Lung (tissue), 12 donors: ENCODE results near the gene GPC2. TPM values are rescaled to one million over a fixed set of nuclear protein-coding genes. Genes with fewer than 3 reads are reported as not detected.
"Not testable (repeated sequence)": the region's sequence is repeated elsewhere in the genome, so short reads cannot be mapped to it uniquely, and the experiment has no call there.

Experiments used
- ATAC-seq: fragments of 200-7000 bp; cut with Tn5 transposase; one replicate; pipeline ENCODE4 v1.9.1; 2020; ENCODE audit warnings: moderate number of reproducible peaks; ENCODE audit not compliant: insufficient read depth, low FRiP score
- DNase-seq, 3 donors: peaks; one replicate each; pipeline ENCODE4 v3.0.0-alpha.2; 2013 to 2017
- H3K27ac ChIP-seq, 2 donors: one replicate each; pipeline ENCODE4 v1.5.1; 2013; ENCODE audit warnings: mild to moderate bottlenecking in 2 of 2, moderate library complexity in 2 of 2, control low read depth in 1 of 2, inconsistent platforms in 1 of 2, low read depth in 1 of 2, low read length in 1 of 2
- H3K27me3 ChIP-seq, 3 donors: one replicate each; pipeline ENCODE4 v1.5.1; 2013; ENCODE audit warnings: low read length in 2 of 3; ENCODE audit not compliant: control insufficient read depth in 3 of 3, insufficient read depth in 3 of 3
- H3K36me3 ChIP-seq, 4 donors: one replicate each; pipeline ENCODE4 v1.5.1; 2013; ENCODE audit warnings: low read length in 4 of 4, mild to moderate bottlenecking in 1 of 4, moderate library complexity in 1 of 4; ENCODE audit not compliant: control insufficient read depth in 4 of 4, insufficient read depth in 4 of 4
- H3K4me1 ChIP-seq, 5 donors: one replicate each; pipeline ENCODE4 v1.5.1; 2013; ENCODE audit warnings: low read length in 5 of 5, mild to moderate bottlenecking in 2 of 5, moderate library complexity in 1 of 5; ENCODE audit not compliant: control insufficient read depth in 5 of 5, insufficient read depth in 5 of 5
- H3K4me3 ChIP-seq: one replicate; pipeline ENCODE4 v1.5.1; 2013; ENCODE audit warnings: mild to moderate bottlenecking, control low read depth, moderate library complexity
- H3K9ac ChIP-seq, 2 donors: one replicate each; pipeline ENCODE4 v1.5.1; 2013; ENCODE audit warnings: low read length in 2 of 2, control low read depth in 1 of 2; ENCODE audit not compliant: insufficient read depth in 1 of 2
- H3K9me3 ChIP-seq, 4 donors: one replicate each; pipeline ENCODE4 v1.5.1; 2013; ENCODE audit warnings: low read length in 3 of 4, mild to moderate bottlenecking in 1 of 4, moderate library complexity in 1 of 4; ENCODE audit not compliant: control insufficient read depth in 4 of 4, insufficient read depth in 3 of 4
- WGBS, 2 donors: extraction: QIAGEN DNeasy Blood & Tissue Kit; methylation state at CpG; one replicate each; pipeline ENCODE4 v1.1.7; 2013; 5-methylcytosine and 5-hydroxymethylcytosine counted together
- polyA plus RNA-seq, 2 donors: library from polyadenylated mRNA; stranded (reverse); fragments of 200-250 nt; gene quantifications; one replicate each; pipeline ENCODE4 v1.2.1, GENCODE V29; 2013
- total RNA-seq, 2 donors: library from RNA; depleted of rRNA in 1 of 2; stranded (reverse); fragments of >200 nt in 1 of 2; gene quantifications; one replicate each; pipeline ENCODE4 v1.2.1, GENCODE V29; 2014 to 2021
- TF ChIP-seq, protein P1 (sequence below): IDR thresholded peaks from 2 replicates; pipeline ENCODE4 v1.5.1; 2012; ENCODE audit warnings: mild to moderate bottlenecking; ENCODE audit errors: control extremely low read depth, extremely low read depth
- donor health status: control.
- donor health status: control.
- donor health status: Bipolar disorder and iron deficiency.
- donor health status: healthy.
- donor health status: DM: yes; HTN: yes; CAD: no.

The GPC2 gene
- total and polyA plus RNA-seq, 4 donors = 0.61 to 2.1 (median 1.0) TPM

DNA sequence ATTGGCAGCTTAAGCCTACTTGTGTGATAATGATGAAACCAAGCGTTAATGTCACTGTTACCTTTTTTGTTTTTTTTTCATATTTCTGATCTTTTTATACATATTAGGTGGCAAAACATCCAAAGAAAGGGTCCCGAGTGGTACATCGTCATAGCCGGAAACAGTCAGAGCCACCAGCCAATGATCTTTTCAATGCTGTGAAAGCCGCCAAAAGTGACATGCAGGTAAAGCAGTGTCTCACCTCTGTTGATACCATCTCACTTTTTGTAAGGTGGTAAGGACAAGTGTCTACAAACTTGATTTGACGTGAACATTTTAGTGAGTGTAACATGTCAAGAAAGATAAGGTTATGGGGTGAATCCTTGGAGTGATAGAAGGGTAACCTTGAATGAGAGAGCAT, 5.4 kb upstream of the GPC2 start:
- H3K9me3 ChIP-seq, ATAC-seq, H3K27me3 ChIP-seq, H3K27ac ChIP-seq, H3K4me3 ChIP-seq, DNase-seq, H3K36me3 ChIP-seq, H3K9ac ChIP-seq, H3K4me1 ChIP-seq: not testable (repeated sequence)
- WGBS, 2 donors = 88% methylated on average over 6 of the region's 6 CpGs

GRCh38 chr7:100180084-100180483, 2.9 kb upstream of the GPC2 start:
- WGBS, 2 donors = 98 to 99% methylated on average over 3 of the region's 3 CpGs
- not testable (repeated sequence) for H3K27me3 ChIP-seq, H3K9me3 ChIP-seq, ATAC-seq, H3K27ac ChIP-seq, H3K4me3 ChIP-seq, H3K36me3 ChIP-seq, H3K4me1 ChIP-seq, DNase-seq, H3K9ac ChIP-seq

DNA sequence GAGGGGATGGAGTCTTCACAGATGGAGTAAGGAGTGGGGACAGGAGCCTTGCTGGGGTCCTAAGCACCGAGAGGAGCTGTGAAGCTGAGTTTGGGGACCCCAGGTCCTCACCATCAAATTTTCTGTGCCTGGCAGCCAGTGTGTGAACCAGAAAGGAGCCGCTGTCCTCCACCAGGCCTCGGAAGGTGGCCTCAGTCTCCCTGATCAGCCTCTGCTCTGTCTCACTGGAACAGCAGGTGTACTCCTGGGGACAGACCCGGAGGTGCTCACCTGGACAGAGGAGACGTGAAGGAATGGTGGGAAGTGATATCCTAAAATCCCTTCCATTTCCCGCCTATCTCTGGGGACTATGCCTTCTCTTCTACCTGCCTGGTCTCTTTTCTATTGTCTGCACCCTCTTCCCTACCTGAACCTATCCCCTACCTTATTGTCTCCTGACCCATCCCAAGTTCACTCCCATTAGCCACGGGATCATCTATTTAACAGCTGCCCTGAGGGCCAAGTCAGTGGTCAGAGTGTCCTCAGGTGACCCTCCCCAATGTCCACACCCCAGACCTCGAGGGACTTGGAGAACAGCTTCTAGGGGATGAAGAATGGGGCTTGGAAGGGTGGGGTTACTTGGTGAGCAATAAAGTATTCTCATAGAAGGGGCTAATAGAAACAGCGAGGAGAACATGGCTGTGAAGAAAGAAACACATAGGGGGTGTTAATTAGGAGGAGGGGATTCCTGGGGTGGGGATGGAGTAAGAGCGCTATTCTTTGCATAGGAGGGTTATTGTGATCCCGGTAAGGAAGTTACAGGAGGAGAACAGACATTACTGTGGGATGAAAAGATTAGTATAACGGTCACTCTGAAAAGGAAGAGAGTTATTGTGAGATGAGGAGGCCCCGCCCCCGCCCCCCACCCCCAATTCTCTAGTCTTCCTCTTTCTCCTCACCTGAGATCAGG, 811 bp downstream of the GPC2 start:
- peak in 1 of 3 donors; percentile 10 for DNase-seq
- TF ChIP-seq, protein P1, sequence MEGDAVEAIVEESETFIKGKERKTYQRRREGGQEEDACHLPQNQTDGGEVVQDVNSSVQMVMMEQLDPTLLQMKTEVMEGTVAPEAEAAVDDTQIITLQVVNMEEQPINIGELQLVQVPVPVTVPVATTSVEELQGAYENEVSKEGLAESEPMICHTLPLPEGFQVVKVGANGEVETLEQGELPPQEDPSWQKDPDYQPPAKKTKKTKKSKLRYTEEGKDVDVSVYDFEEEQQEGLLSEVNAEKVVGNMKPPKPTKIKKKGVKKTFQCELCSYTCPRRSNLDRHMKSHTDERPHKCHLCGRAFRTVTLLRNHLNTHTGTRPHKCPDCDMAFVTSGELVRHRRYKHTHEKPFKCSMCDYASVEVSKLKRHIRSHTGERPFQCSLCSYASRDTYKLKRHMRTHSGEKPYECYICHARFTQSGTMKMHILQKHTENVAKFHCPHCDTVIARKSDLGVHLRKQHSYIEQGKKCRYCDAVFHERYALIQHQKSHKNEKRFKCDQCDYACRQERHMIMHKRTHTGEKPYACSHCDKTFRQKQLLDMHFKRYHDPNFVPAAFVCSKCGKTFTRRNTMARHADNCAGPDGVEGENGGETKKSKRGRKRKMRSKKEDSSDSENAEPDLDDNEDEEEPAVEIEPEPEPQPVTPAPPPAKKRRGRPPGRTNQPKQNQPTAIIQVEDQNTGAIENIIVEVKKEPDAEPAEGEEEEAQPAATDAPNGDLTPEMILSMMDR = no peak
- Histone ChIP-seq H3K4me3 (peak overlapping the region; percentile 14), H3K4me1 (peaks cover 0 to 7% (median 0%) of the 10 kb centered on the region in 5 donors), H3K36me3 (no peaks in the 10 kb centered on the region), H3K9ac (no peak overlapping the region), H3K9me3 (no peaks in the 10 kb centered on the region), H3K27me3 (no peaks in the 10 kb centered on the region), H3K27ac (no peak overlapping the region)
- ATAC-seq = no peak
- WGBS, 2 donors = 50 to 55% methylated on average over 14 of the region's 14 CpGs

DNA sequence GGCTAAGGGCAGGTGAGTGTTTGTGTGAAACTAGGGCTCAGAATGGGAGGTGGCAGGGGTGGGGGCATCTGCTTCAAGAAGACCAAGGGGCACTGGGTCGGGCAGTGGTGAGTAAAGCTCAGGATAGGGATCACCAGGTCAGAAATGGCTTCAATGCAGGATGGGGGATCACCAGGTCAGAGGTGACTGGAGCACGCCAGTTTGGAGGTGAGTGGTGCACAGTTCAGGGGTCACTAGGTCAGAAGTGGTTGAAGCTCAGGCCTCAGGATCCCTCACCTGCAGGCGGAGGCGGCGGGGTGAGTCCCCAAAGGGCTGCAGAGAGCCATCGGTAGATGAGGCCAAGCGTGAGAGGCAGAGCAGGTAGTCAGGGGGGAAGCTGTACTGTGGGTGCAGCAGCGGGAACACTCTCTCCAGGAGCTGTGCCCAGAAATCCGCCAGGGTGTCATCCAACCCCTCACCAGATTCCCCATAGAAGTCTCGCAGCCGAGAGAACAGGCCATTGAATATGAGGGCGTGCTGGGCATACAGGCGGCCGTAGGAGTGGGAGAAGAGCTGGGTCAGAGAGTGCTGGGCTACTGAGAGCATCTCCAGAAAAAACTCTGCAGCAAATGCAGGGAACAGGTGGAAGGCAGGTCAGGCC, 1.8 kb downstream of the GPC2 start:
- Histone ChIP-seq H3K36me3 (no peaks in the 10 kb centered on the region), H3K27me3 (no peaks in the 10 kb centered on the region), H3K27ac (no peak overlapping the region), H3K4me1 (peaks cover 0 to 7% (median 0%) of the 10 kb centered on the region in 5 donors), H3K9ac (no peak overlapping the region), H3K9me3 (no peaks in the 10 kb centered on the region), H3K4me3 (no peak overlapping the region)
- peak in 1 of 3 donors; percentile 8 for DNase-seq
- TF ChIP-seq, protein P1 = no peak
- no peak for ATAC-seq
- WGBS, 2 donors = 96 to 97% methylated on average over 14 of the region's 14 CpGs
